ENCODE data around the gene CCDC152. TPM values are rescaled to one million over a fixed set of nuclear protein-coding genes. Genes with fewer than 3 reads are reported as not detected.

Gene CCDC152
- total RNA-seq, 1 experiment from 2014 or later = 0.13 TPM

- no peak overlapping the region for H3K4me2 ChIP-seq (ENCODE audit: insufficient read depth, insufficient read length, low read length)
- H3K23ac ChIP-seq (ENCODE audit: insufficient read length, low read depth, low read length) = no peak overlapping the region
- H3K56ac ChIP-seq (ENCODE audit: insufficient read length, low read depth, low read length) = no peak overlapping the region
- no peak overlapping the region for H2AFZ ChIP-seq (ENCODE audit: low read length)
- H2BK15ac ChIP-seq (ENCODE audit: low read depth, low read length) = no peak overlapping the region
- TF ChIP-seq, protein P1, sequence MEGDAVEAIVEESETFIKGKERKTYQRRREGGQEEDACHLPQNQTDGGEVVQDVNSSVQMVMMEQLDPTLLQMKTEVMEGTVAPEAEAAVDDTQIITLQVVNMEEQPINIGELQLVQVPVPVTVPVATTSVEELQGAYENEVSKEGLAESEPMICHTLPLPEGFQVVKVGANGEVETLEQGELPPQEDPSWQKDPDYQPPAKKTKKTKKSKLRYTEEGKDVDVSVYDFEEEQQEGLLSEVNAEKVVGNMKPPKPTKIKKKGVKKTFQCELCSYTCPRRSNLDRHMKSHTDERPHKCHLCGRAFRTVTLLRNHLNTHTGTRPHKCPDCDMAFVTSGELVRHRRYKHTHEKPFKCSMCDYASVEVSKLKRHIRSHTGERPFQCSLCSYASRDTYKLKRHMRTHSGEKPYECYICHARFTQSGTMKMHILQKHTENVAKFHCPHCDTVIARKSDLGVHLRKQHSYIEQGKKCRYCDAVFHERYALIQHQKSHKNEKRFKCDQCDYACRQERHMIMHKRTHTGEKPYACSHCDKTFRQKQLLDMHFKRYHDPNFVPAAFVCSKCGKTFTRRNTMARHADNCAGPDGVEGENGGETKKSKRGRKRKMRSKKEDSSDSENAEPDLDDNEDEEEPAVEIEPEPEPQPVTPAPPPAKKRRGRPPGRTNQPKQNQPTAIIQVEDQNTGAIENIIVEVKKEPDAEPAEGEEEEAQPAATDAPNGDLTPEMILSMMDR (conservative IDR thresholded peaks at IDR 0.05) = no peak
- H3K23me2 ChIP-seq (ENCODE audit: insufficient read length, low read depth, low read length, poor library complexity, severe bottlenecking) = no peaks in the 10 kb centered on the region
- H2BK12ac ChIP-seq (ENCODE audit: insufficient read length, low read depth, low read length) = no peak overlapping the region
- no peaks in the 10 kb centered on the region for H3K9me3 ChIP-seq (ENCODE audit: control insufficient read depth, low read depth, low read length)
- Mint-ChIP-seq H3K27ac (no peak overlapping the region), H3K4me1 (peaks cover 0 to 6% of the 10 kb centered on the region in 2 experiments; a peak in 2 of 4 replicates), H3K27me3 (ENCODE audit: low read depth) (no peaks in the 10 kb centered on the region), H3K36me3 (ENCODE audit: insufficient read depth in 1 of 3, low read depth in 3 of 3) (no peaks in the 10 kb centered on the region), H3K9me3 (no peaks in the 10 kb centered on the region), H3K4me3 (no peak overlapping the region)
- no peak overlapping the region for H3K18ac ChIP-seq (ENCODE audit: insufficient read length, low read depth, low read length)
- H4K8ac ChIP-seq (replicated peaks; ENCODE audit: insufficient read length, low read depth, low read length) = no peak overlapping the region
- H3K79me1 ChIP-seq (ENCODE audit: insufficient read depth, low read depth, low read length, poor library complexity, severe bottlenecking) = no peaks in the 10 kb centered on the region
- no peak for DNase-seq
- no peak overlapping the region for H2BK120ac ChIP-seq (ENCODE audit: low read depth, low read length, poor library complexity, severe bottlenecking)
- no peak overlapping the region for H3K27ac ChIP-seq (ENCODE audit: insufficient read length, low read depth, low read length)
- no peak overlapping the region for H3K4ac ChIP-seq (ENCODE audit: low read depth, low read length)
- H3K4me1 ChIP-seq (ENCODE audit: insufficient read depth, low read length) = no peaks in the 10 kb centered on the region; the same call in 1 of the 2 replicates
- H4K20me1 ChIP-seq (ENCODE audit: control insufficient read depth, insufficient read depth, insufficient read length) = no peaks in the 10 kb centered on the region
- no peak overlapping the region for H4K5ac ChIP-seq (ENCODE audit: insufficient read length, low read depth, low read length)
- no peak overlapping the region for H2BK5ac ChIP-seq (ENCODE audit: insufficient read length, low read length)
- H3K27me3 ChIP-seq (ENCODE audit: insufficient read depth, low read length) = no peaks in the 10 kb centered on the region
- no peak overlapping the region for H3K9ac ChIP-seq (ENCODE audit: extremely low read depth, insufficient read length, low read length)
- H4K91ac ChIP-seq (ENCODE audit: insufficient read length, low read depth, low read length) = no peak overlapping the region
- no CpG with 5 or more reads among the region's 1 CpG for WGBS (ENCODE audit: extremely low coverage, insufficient read length, low lambda C conversion rate)
- H3K14ac ChIP-seq (ENCODE audit: insufficient read depth, low read length) = no peak overlapping the region
- H2AK5ac ChIP-seq (ENCODE audit: insufficient read length, low read length) = no peak overlapping the region
- no peak overlapping the region for H3T11ph ChIP-seq (ENCODE audit: low read length)
- H3K79me2 ChIP-seq (ENCODE audit: insufficient read depth, low read length) = no peaks in the 10 kb centered on the region
- no peak overlapping the region for H2BK20ac ChIP-seq (ENCODE audit: low read depth, low read length, poor library complexity, severe bottlenecking)
Measured at GRCh38 chr5:42779083-42779482, 22.5 kb downstream of the CCDC152 start.
